ENCODE measurements around the gene NXPH4. TPM values are rescaled to one million over a fixed set of nuclear protein-coding genes. Genes with fewer than 3 reads are reported as not detected.

NXPH4 gene
- total and polyA plus RNA-seq, 10 of the 15 experiments (the other 5 are each of a cell fraction or from before 2014, with no cell fraction given), result 0.03 to 0.26 TPM; not detected in 8

GRCh38 chr12:57177354-57177753 lies 39.2 kb upstream of the NXPH4 start:
- POLR2A ChIA-PET, result no interaction called here
- FAIRE-seq (no peak), ATAC-seq (no peak), DNase-seq (ENCODE audit: low read depth, low spot score) (no peak)
- RAD21 ChIA-PET (ENCODE audit: unreplicated experiment), result interaction anchor here (0.8 kb wide), 1 partner anchor 65 kb away, joined by 4 read pairs; no protein-coding TSS in a partner anchor
- H3K79me2 ChIP-seq (ENCODE audit: control insufficient read depth, insufficient read depth, low read length), result no peaks in the 10 kb centered on the region
- H3K27ac ChIP-seq (ENCODE audit: control insufficient read depth, insufficient read depth), result no peak overlapping the region
- no peaks in the 10 kb centered on the region for H3K9me3 ChIP-seq (replicated peaks; ENCODE audit: control insufficient read depth, insufficient read depth, low read length)
- no peaks in the 10 kb centered on the region; a peak in 2 of 4 replicates for H3K27me3 ChIP-seq (replicated peaks in 1 of 2; ENCODE audit: control insufficient read depth in 2 of 2, insufficient read depth in 2 of 2, low read length in 1 of 2)
- no peaks in the 10 kb centered on the region; the same call in 1 of the 2 replicates for H4K20me1 ChIP-seq (ENCODE audit: control insufficient read depth, insufficient read depth)
- H2AFZ ChIP-seq (ENCODE audit: control insufficient read depth, low read depth, low read length), result no peak overlapping the region
- intact Hi-C loops (cut with micrococcal nuclease; ENCODE audit: unreplicated experiment) (no loop called here), in situ Hi-C loops (cut with MboI) (loop anchor here (5.0 kb wide), 1 partner anchor 420 kb away; no protein-coding TSS in a partner anchor)
- no peak overlapping the region for H3K9ac ChIP-seq (ENCODE audit: control insufficient read depth, insufficient read depth, low read length)
- no peak overlapping the region for H3K4me2 ChIP-seq (ENCODE audit: control insufficient read depth, insufficient read depth)
- no peak for TF ChIP-seq ZNF274 (IDR thresholded peaks at IDR 0.05; ENCODE audit: insufficient read depth, insufficient read length)
- no peaks in the 10 kb centered on the region for H3K4me1 ChIP-seq (ENCODE audit: control insufficient read depth, insufficient read depth, low read length)
- 62% methylated on average over 13 of the region's 16 CpGs for WGBS (ENCODE audit: insufficient coverage, insufficient replicate concordance, low lambda C conversion rate, missing lambda C conversion rate)
- BruUV-seq (replicated peaks), result no TSS peak
- H3K36me3 ChIP-seq (ENCODE audit: control insufficient read depth in 2 of 2, insufficient read depth in 2 of 2, low read length in 1 of 2), result no peaks in the 10 kb centered on the region
- no peak overlapping the region for H3K4me3 ChIP-seq
- CTCF ChIA-PET, result interaction anchor here (1.3 to 2.2 kb wide), 2 partner anchors 66 to 172 kb away, joined by 5 to 11 read pairs; partner anchors contain the start of gene STAT6
- SMC1A ChIA-PET (ENCODE audit: uncharacterized antibody, unreplicated experiment), result no interaction called here

- CTCF ChIA-PET, result no interaction called here
- no peak overlapping the region for H2AFZ ChIP-seq (ENCODE audit: control insufficient read depth, low read depth, low read length)
- no TSS peak for BruUV-seq (replicated peaks)
- SMC1A ChIA-PET (ENCODE audit: uncharacterized antibody, unreplicated experiment), result no interaction called here
- no peaks in the 10 kb centered on the region for H3K4me1 ChIP-seq (ENCODE audit: control insufficient read depth, insufficient read depth, low read length)
- H3K27ac ChIP-seq (ENCODE audit: control insufficient read depth, insufficient read depth), result no peak overlapping the region
- 53% methylated on average over 14 of the region's 14 CpGs for WGBS (ENCODE audit: insufficient coverage, insufficient replicate concordance, low lambda C conversion rate, missing lambda C conversion rate)
- RAD21 ChIA-PET (ENCODE audit: unreplicated experiment), result no interaction called here
- in situ Hi-C loops (cut with MboI), result loop anchor here (5.0 kb wide), 1 partner anchor 421 kb away; no protein-coding TSS in a partner anchor
- no peak overlapping the region for H3K4me2 ChIP-seq (ENCODE audit: control insufficient read depth, insufficient read depth)
- no peak overlapping the region for H3K4me3 ChIP-seq
- ATAC-seq, result no peak
- H4K20me1 ChIP-seq (ENCODE audit: control insufficient read depth, insufficient read depth), result no peaks in the 10 kb centered on the region; the same call in 1 of the 2 replicates
- no peak for FAIRE-seq
- no peak for DNase-seq (ENCODE audit: low read depth, low spot score)
- no peaks in the 10 kb centered on the region for H3K79me2 ChIP-seq (ENCODE audit: control insufficient read depth, insufficient read depth, low read length)
- intact Hi-C loops (cut with micrococcal nuclease; ENCODE audit: unreplicated experiment), result no loop called here
- H3K9me3 ChIP-seq (replicated peaks; ENCODE audit: control insufficient read depth, insufficient read depth, low read length), result no peaks in the 10 kb centered on the region
- POLR2A ChIA-PET, result no interaction called here
- H3K36me3 ChIP-seq (ENCODE audit: control insufficient read depth in 2 of 2, insufficient read depth in 2 of 2, low read length in 1 of 2), result no peaks in the 10 kb centered on the region
- H3K27me3 ChIP-seq (replicated peaks in 1 of 2; ENCODE audit: control insufficient read depth in 2 of 2, insufficient read depth in 2 of 2, low read length in 1 of 2), result no peaks in the 10 kb centered on the region; a peak in 2 of 4 replicates
- no peak overlapping the region for H3K9ac ChIP-seq (ENCODE audit: control insufficient read depth, insufficient read depth, low read length)
- TF ChIP-seq RBBP5 (conservative IDR thresholded peaks at IDR 0.05) (no peak), HCFC1 (IDR thresholded peaks at IDR 0.05; ENCODE audit: low read length) (no peak), DPF2 (IDR thresholded peaks at IDR 0.05) (no peak), BACH1 (IDR thresholded peaks at IDR 0.05; ENCODE audit: borderline replicate concordance) (no peak), USF1 (IDR thresholded peaks at IDR 0.05; ENCODE audit: borderline replicate concordance, extremely low read length, insufficient read depth, low read depth, low read length) (no peak), ATF7 (IDR thresholded peaks at IDR 0.05; ENCODE audit: low read depth) (no peak), IKZF2 (IDR thresholded peaks at IDR 0.05) (no peak), CUX1 (IDR thresholded peaks at IDR 0.05; ENCODE audit: insufficient replicate concordance, low read depth, low read length) (no peak), MTA2 (IDR thresholded peaks at IDR 0.05; ENCODE audit: low read depth) (no peak), ATF2 (IDR thresholded peaks at IDR 0.05; ENCODE audit: low read length) (no peak)
Measured at GRCh38 chr12:57178213-57178612, 38.4 kb upstream of the NXPH4 start.
